Measurements from ENCODE around the gene GABBR1. TPM values are rescaled to one million over a fixed set of nuclear protein-coding genes. Genes with fewer than 3 reads are reported as not detected.

The GABBR1 gene
- total and polyA plus RNA-seq, 2 donors from 2014 or later = 12.7 to 46.7 TPM

GRCh38 chr6:29627755-29628418 is 5.1 kb downstream of the GABBR1 start:
- Histone ChIP-seq H3K9me3 (ENCODE audit: control insufficient read depth in 2 of 3, insufficient read depth in 1 of 3, low read length in 3 of 3) (no peaks in the 10 kb centered on the region), H3K4me1 (ENCODE audit: control insufficient read depth in 2 of 3, insufficient read depth in 2 of 3, low read depth in 1 of 3, low read length in 3 of 3) (peaks cover 0 to 13% (median 0%) of the 10 kb centered on the region in 3 donors), H3K27ac (ENCODE audit: low read depth in 2 of 2, low read length in 2 of 2) (peak overlapping the region; percentile 34 to 54), H3K27me3 (ENCODE audit: control insufficient read depth, insufficient read depth, low read length) (no peaks in the 10 kb centered on the region), H3K9ac (ENCODE audit: low read length in 3 of 3) (peak overlapping the region in 2 of 3 donors; percentile 67 to 77), H3K36me3 (ENCODE audit: control insufficient read depth in 2 of 3, insufficient read depth in 3 of 3, low read length in 3 of 3) (no peaks in the 10 kb centered on the region), H3K4me3 (ENCODE audit: low read length in 3 of 3) (peak overlapping the region; percentile 64 to 87 (median 69))
- intact Hi-C loops (cut with DNase I) = no loop called here
- FAIRE-seq = no peak
- TF ChIP-seq, protein P1, sequence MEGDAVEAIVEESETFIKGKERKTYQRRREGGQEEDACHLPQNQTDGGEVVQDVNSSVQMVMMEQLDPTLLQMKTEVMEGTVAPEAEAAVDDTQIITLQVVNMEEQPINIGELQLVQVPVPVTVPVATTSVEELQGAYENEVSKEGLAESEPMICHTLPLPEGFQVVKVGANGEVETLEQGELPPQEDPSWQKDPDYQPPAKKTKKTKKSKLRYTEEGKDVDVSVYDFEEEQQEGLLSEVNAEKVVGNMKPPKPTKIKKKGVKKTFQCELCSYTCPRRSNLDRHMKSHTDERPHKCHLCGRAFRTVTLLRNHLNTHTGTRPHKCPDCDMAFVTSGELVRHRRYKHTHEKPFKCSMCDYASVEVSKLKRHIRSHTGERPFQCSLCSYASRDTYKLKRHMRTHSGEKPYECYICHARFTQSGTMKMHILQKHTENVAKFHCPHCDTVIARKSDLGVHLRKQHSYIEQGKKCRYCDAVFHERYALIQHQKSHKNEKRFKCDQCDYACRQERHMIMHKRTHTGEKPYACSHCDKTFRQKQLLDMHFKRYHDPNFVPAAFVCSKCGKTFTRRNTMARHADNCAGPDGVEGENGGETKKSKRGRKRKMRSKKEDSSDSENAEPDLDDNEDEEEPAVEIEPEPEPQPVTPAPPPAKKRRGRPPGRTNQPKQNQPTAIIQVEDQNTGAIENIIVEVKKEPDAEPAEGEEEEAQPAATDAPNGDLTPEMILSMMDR (IDR thresholded peaks at IDR 0.05; ENCODE audit: borderline replicate concordance, extremely low read depth, insufficient read depth) = no peak
- DNase-seq = peak; percentile 79 to 92 (median 90)

- peak overlapping the region in 1 of 3 donors; percentile 59 for H3K9ac ChIP-seq (ENCODE audit: low read length in 3 of 3)
- FAIRE-seq = no peak
- H3K9me3 ChIP-seq (ENCODE audit: control insufficient read depth in 2 of 3, insufficient read depth in 1 of 3, low read length in 3 of 3) = no peaks in the 10 kb centered on the region
- no peaks in the 10 kb centered on the region for H3K36me3 ChIP-seq (ENCODE audit: control insufficient read depth in 2 of 3, insufficient read depth in 3 of 3, low read length in 3 of 3)
- intact Hi-C loops (cut with DNase I) = no loop called here
- H3K4me3 ChIP-seq (ENCODE audit: low read length in 3 of 3) = peak overlapping the region in 1 of 3 donors; percentile 46
- TF ChIP-seq, protein P1 (IDR thresholded peaks at IDR 0.05; ENCODE audit: borderline replicate concordance, extremely low read depth, insufficient read depth) = no peak
- no peaks in the 10 kb centered on the region for H3K27me3 ChIP-seq (ENCODE audit: control insufficient read depth, insufficient read depth, low read length)
- peaks cover 0 to 13% (median 0%) of the 10 kb centered on the region in 3 donors for H3K4me1 ChIP-seq (ENCODE audit: control insufficient read depth in 2 of 3, insufficient read depth in 2 of 3, low read depth in 1 of 3, low read length in 3 of 3)
- no peak overlapping the region for H3K27ac ChIP-seq (ENCODE audit: low read depth in 2 of 2, low read length in 2 of 2)
- DNase-seq = peak in 3 of 5 donors; percentile 11 to 70 (median 38)
Observed at GRCh38 chr6:29626948-29627754, 5.8 kb downstream of the GABBR1 start.

GRCh38 chr6:29625337-29625930 is 7.5 kb downstream of the GABBR1 start:
- TF ChIP-seq, protein P1 (IDR thresholded peaks at IDR 0.05; ENCODE audit: borderline replicate concordance, extremely low read depth, insufficient read depth) = no peak
- DNase-seq = no peak
- H3K27ac ChIP-seq (ENCODE audit: low read depth in 2 of 2, low read length in 2 of 2) = no peak overlapping the region
- no peak overlapping the region for H3K9ac ChIP-seq (ENCODE audit: low read length in 3 of 3)
- H3K36me3 ChIP-seq (ENCODE audit: control insufficient read depth in 2 of 3, insufficient read depth in 3 of 3, low read length in 3 of 3) = peaks cover 0 to 2% (median 0%) of the 10 kb centered on the region in 3 donors
- H3K4me3 ChIP-seq (ENCODE audit: low read length in 3 of 3) = no peak overlapping the region
- intact Hi-C loops (cut with DNase I) = no loop called here
- peaks cover 0 to 8% (median 0%) of the 10 kb centered on the region in 3 donors for H3K4me1 ChIP-seq (ENCODE audit: control insufficient read depth in 2 of 3, insufficient read depth in 2 of 3, low read depth in 1 of 3, low read length in 3 of 3)
- H3K27me3 ChIP-seq (ENCODE audit: control insufficient read depth, insufficient read depth, low read length) = no peaks in the 10 kb centered on the region
- H3K9me3 ChIP-seq (ENCODE audit: control insufficient read depth in 2 of 3, insufficient read depth in 1 of 3, low read length in 3 of 3) = no peaks in the 10 kb centered on the region
- FAIRE-seq = no peak

All from kidney (tissue), 14 donors.